HG02571 (cell line): ENCODE data around the gene FAM204A.

Experiments
- ATAC-seq: cut with Tn5 transposase; IDR thresholded peaks from one replicate; pipeline ENCODE4 v1.9.1; 2021; ENCODE audit warnings: mild to moderate bottlenecking, moderate library complexity; ENCODE audit not compliant: unreplicated experiment

FAM204A gene

DNA sequence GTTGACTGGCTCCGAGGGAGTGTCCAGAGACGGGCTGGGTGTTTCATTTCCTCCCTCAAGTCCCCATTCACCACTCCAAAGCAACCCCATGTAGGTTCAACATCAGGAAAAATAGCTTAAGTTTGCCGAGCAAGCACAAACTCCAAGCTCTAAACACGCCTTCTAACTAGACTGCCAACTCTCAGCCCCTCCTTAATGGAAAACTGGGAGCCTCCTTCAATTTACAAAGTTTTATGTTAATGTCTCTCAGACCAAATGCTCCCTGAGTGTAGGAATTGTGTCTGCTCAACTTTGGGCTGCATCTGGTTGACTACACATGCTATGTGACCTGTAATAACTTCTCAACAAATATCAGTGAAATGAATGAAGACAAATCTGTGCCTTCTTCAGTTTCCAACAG lies 87.5 kb downstream of the FAM204A start:
- no peak for ATAC-seq

DNA sequence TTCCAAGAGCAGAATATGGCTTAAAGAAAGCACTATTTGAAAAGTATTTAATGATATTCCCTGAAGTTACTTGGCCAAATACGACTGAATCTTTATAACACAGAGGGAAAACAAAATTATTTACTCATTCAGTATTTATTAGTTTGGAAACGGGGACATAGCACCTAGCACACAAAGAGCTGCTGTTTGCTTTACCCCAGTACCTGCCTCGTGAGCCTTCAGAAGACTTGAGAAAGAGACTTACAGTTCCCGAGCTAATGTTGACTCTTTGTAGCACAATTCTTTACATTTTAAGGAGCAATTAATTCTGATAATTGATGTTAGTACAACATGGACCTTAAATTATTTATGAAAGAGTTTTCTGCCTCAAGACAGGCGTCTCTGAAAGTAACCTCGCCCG lies 88.7 kb downstream of the FAM204A start:
- ATAC-seq: no peak

DNA sequence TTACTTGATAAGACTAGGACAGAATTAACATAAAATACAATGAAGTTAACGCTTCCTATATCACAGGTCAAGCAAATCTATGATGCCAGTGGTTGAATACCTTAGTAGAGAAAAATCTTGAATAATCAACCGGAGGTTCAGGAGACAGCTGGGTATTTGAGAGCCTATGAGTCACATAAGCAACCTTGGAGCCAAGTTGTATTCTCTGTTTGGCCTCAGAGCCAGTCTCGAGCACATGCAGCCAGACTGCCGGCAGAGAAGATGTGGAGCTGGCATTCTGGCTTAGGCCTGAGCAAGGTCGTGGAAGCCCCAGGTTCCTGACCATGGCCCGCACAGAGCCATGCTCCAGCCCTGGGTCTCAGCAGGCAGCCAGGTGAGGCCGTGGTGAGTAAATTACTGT lies 90.3 kb downstream of the FAM204A start:
- ATAC-seq: no peak

DNA sequence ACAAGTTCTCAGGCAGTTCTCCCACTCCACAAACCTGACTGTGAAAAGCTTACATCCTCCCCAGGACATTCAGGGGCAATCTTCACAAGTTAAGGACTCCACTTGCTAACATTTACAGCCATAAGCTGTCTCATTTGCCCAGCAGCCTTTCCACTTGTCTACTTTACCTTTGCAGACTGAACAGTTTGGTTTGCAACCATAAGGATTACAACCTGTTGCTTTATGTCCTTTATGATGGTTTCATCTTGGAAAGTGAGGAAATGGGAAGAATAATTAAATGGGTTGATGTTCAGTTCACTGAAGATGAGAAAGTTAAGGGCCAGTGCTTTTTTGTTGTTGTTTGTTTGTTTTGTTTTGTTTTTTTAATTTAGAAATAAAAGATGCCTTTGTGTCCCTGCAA lies 92.4 kb downstream of the FAM204A start:
- no peak for ATAC-seq
